Nephron progenitor cell (in vitro differentiated cells): ENCODE data around the gene RNU11.

Source experiments
- DNase-seq: peaks from one replicate; pipeline ENCODE4 v3.0.0; 2021
- H3K27ac Mint-ChIP-seq: 2 replicates; pipeline ENCODE4 v1.8.0; 2021; ENCODE audit warnings: mild to moderate bottlenecking, moderate library complexity, mixed read lengths
- H3K27me3 Mint-ChIP-seq: 2 replicates; pipeline ENCODE4 v1.8.0; 2021; ENCODE audit warnings: mild to moderate bottlenecking, low read depth, mixed read lengths; ENCODE audit not compliant: poor library complexity
- H3K36me3 Mint-ChIP-seq: 2 replicates; pipeline ENCODE4 v1.8.0; 2021; ENCODE audit warnings: low read depth, mixed read lengths
- H3K4me1 Mint-ChIP-seq: 2 replicates; pipeline ENCODE4 v1.8.0; 2021; ENCODE audit warnings: mixed read lengths
- H3K4me3 Mint-ChIP-seq: 2 replicates; pipeline ENCODE4 v1.8.0; 2021; ENCODE audit warnings: mild to moderate bottlenecking, moderate library complexity, mixed read lengths
- H3K9me3 Mint-ChIP-seq: 2 replicates; pipeline ENCODE4 v1.8.0; 2021; ENCODE audit warnings: mild to moderate bottlenecking, moderate library complexity, mixed read lengths
- TF ChIP-seq, protein P1 (sequence below): fragments of 200-600 bp; sonication (generic); IDR thresholded peaks from 2 replicates; pipeline ENCODE4 v1.5.0; 2021; ENCODE audit warnings: antibody characterized with exemption

Gene RNU11

DNA sequence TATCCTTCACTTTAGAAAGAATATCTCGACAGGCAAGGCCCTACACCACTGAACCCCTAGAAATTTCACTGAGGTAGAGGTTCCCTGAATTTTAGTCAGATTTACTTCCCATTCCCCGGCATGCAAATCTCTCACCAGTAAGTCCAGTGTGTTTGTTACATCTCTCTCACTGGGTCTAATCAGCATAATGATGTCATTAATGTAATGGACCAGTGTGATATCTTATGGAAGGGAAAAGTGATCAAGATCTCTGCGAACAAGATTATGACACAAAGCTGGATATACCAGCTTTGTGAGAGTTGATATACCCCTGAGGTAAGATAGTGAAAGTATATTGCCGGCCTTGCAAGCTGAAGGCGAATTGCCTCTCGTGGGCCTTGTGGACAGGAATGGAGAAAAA is 7.9 kb downstream of the RNU11 start:
- Mint-ChIP-seq H3K36me3 (no peaks in the 10 kb centered on the region), H3K4me1 (peaks cover 4% of the 10 kb centered on the region), H3K4me3 (no peak overlapping the region), H3K27ac (no peak overlapping the region), H3K9me3 (no peaks in the 10 kb centered on the region), H3K27me3 (peaks cover 3% of the 10 kb centered on the region)
- DNase-seq = no peak
- TF ChIP-seq, protein P1, sequence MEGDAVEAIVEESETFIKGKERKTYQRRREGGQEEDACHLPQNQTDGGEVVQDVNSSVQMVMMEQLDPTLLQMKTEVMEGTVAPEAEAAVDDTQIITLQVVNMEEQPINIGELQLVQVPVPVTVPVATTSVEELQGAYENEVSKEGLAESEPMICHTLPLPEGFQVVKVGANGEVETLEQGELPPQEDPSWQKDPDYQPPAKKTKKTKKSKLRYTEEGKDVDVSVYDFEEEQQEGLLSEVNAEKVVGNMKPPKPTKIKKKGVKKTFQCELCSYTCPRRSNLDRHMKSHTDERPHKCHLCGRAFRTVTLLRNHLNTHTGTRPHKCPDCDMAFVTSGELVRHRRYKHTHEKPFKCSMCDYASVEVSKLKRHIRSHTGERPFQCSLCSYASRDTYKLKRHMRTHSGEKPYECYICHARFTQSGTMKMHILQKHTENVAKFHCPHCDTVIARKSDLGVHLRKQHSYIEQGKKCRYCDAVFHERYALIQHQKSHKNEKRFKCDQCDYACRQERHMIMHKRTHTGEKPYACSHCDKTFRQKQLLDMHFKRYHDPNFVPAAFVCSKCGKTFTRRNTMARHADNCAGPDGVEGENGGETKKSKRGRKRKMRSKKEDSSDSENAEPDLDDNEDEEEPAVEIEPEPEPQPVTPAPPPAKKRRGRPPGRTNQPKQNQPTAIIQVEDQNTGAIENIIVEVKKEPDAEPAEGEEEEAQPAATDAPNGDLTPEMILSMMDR = no peak

DNA sequence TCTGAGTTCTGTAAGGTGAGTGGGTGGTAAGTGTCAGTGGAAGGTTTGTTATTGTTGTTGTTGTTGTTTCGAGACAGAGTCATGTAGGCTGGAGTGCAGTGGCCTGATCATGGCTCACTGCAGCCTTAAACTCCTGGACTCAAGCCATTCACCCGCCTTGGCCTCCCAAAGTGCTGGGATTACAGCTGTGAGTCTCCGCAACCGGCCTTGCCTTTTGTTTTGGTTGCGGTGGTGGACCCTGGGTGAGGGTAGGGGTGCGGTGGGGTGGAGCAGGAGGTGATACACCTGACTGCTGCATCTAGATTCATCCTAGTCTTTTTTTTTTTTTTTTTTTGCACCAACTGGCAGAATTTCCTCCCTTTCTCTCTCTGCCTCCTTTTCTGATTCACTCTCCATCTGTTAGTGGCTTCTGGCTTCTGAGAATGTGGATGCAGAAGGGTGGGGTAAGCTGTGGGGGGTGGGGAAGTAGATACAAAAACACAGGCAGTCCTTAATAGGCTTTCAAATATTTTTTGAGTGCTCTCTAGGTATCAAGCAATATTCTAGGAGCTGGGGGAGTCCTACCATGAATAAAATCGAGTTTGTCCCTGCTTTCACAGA is 15.6 kb downstream of the RNU11 start:
- TF ChIP-seq, protein P1 = no peak
- H3K9me3 Mint-ChIP-seq = no peaks in the 10 kb centered on the region
- no peak overlapping the region for H3K4me3 Mint-ChIP-seq
- peaks cover 31% of the 10 kb centered on the region for H3K4me1 Mint-ChIP-seq
- H3K27ac Mint-ChIP-seq = peak overlapping the region; percentile 66
- H3K36me3 Mint-ChIP-seq = no peaks in the 10 kb centered on the region
- peaks cover 9% of the 10 kb centered on the region for H3K27me3 Mint-ChIP-seq
- no peak for DNase-seq

DNA sequence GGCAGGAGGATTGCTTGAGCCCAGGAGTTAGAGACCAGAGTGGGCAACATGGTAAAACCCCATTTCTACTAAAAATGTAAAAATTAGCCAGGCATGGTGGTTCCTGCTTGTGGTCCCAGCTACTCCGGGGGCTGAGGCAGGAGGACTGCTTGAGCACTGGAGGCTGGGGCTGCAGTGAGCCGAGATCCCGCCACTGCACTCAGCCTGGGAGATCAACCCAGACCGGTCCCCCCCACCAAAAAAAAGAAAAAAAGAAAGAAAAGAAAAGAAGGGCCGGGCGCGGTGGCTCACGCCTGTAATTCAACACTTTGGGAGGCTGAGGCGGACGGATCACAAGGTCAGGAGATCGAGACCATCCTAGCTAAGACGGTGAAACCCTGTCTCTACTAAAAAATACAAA is 18.4 kb downstream of the RNU11 start:
- TF ChIP-seq, protein P1 = no peak
- Mint-ChIP-seq H3K27me3 (peaks cover 9% of the 10 kb centered on the region), H3K4me1 (peaks cover 42% of the 10 kb centered on the region), H3K9me3 (no peaks in the 10 kb centered on the region), H3K4me3 (no peak overlapping the region), H3K36me3 (no peaks in the 10 kb centered on the region), H3K27ac (no peak overlapping the region)
- no peak for DNase-seq

DNA sequence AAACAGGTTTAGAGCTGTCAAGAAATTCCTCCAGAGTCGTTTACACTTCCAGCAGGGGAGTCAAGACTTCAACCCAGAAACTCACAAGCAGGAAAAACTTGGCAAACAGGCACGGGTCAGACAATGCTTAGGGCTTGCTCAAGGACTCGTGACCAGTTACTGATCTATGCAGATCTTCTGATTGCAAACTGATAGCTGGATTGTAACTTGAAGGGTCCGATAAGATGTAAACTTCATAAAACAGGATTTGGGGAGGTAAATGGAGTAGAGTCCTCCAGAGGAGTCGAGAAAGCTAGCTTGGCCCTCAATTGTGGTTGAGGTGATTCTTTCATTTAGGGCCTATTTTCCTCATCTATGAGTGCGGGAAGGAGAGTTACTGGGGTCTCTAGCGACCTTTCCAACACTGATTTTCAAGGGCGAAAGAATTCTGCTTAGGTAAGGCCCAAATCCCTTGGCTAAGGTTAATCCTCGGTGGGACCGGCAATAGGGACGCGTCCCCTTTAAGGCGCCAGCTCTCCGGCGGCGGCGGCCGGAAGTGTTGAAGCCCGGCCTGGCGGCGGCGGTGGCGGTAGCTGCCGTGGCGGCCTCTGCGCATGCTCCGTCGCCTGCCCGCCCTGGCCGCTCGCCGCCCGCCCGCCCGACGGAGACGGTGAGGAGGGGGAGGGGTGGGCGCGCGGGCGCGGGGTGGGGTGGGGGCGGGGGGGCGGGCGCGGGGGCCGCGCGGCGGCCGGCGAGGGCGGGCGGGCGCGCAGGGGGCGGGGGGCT is 20.0 kb downstream of the RNU11 start, which contains the start of gene GMEB1:
GMEB1 (plus strand) TSS at position 594 of the 765 bp plus-strand sequence. CDS start 14,829 bp downstream, outside the sequence.
- H3K27me3 Mint-ChIP-seq = peaks cover 9% of the 10 kb centered on the region
- H3K4me1 Mint-ChIP-seq = peaks cover 42% of the 10 kb centered on the region
- TF ChIP-seq, protein P1 = no peak
- peak within 1 kb of the TSS; percentile 92 for H3K27ac Mint-ChIP-seq
- H3K4me3 Mint-ChIP-seq = peak within 1 kb of the TSS; percentile 92
- peaks cover 5% of the 10 kb centered on the region for H3K36me3 Mint-ChIP-seq
- DNase-seq = peak; percentile 91
- no peaks in the 10 kb centered on the region for H3K9me3 Mint-ChIP-seq

DNA sequence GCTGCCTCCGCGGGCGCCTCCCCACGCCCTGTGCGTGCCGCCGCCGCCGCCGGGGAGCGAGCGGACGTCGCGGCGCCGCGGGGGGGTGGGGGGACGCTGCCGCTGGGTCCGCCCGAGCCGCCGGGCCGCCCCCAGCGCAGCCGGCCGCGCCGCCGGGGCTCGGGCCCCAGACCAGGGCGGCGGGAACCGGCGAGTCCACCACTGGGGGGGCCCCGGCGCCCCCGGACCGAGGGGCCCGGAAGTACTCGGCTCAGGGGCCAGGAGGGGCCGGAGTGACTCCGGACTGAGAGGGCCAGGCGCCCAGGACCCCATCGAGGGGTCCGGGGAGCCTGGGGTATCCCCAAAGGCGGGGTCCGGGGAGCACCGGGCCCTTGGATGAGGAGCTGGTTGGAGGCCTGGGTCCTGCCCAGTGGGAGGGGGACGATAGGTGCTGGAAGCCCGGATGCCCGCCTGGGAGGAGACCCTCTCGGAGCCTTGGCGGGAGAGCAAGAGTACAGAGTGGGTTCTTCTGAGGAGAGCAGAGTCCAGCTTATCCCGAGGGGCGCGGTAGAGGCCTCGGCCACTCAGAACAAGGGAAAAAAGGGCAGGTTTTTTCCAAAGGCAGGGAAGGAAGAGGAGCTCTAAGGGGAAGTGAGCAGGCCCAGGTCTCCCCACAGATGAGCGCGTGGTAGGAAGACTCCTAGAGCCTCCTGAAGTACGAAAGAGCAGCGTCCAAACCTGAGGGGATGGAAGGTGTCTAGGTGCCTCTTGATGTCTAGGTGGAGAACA is 20.7 kb downstream of the RNU11 start:
- peak overlapping the region; percentile 92 for H3K4me3 Mint-ChIP-seq
- H3K27ac Mint-ChIP-seq = peak overlapping the region; percentile 88
- peaks cover 34% of the 10 kb centered on the region for H3K4me1 Mint-ChIP-seq
- TF ChIP-seq, protein P1 = no peak
- H3K27me3 Mint-ChIP-seq = peaks cover 9% of the 10 kb centered on the region
- DNase-seq = peak; percentile 56
- no peaks in the 10 kb centered on the region for H3K9me3 Mint-ChIP-seq
- H3K36me3 Mint-ChIP-seq = peaks cover 5% of the 10 kb centered on the region
